HG02885 (cell line): ENCODE measurements around the gene DGKZ.
"Not testable (repeated sequence)": the region's sequence is repeated elsewhere in the genome, so short reads cannot be mapped to it uniquely, and the experiment has no call there.

Source experiments
- ATAC-seq: cut with Tn5 transposase; IDR thresholded peaks from one replicate; pipeline ENCODE4 v1.9.1; 2021; ENCODE audit warnings: mild to moderate bottlenecking; ENCODE audit not compliant: unreplicated experiment, poor library complexity

The DGKZ gene, protein sequence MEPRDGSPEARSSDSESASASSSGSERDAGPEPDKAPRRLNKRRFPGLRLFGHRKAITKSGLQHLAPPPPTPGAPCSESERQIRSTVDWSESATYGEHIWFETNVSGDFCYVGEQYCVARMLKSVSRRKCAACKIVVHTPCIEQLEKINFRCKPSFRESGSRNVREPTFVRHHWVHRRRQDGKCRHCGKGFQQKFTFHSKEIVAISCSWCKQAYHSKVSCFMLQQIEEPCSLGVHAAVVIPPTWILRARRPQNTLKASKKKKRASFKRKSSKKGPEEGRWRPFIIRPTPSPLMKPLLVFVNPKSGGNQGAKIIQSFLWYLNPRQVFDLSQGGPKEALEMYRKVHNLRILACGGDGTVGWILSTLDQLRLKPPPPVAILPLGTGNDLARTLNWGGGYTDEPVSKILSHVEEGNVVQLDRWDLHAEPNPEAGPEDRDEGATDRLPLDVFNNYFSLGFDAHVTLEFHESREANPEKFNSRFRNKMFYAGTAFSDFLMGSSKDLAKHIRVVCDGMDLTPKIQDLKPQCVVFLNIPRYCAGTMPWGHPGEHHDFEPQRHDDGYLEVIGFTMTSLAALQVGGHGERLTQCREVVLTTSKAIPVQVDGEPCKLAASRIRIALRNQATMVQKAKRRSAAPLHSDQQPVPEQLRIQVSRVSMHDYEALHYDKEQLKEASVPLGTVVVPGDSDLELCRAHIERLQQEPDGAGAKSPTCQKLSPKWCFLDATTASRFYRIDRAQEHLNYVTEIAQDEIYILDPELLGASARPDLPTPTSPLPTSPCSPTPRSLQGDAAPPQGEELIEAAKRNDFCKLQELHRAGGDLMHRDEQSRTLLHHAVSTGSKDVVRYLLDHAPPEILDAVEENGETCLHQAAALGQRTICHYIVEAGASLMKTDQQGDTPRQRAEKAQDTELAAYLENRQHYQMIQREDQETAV

DNA sequence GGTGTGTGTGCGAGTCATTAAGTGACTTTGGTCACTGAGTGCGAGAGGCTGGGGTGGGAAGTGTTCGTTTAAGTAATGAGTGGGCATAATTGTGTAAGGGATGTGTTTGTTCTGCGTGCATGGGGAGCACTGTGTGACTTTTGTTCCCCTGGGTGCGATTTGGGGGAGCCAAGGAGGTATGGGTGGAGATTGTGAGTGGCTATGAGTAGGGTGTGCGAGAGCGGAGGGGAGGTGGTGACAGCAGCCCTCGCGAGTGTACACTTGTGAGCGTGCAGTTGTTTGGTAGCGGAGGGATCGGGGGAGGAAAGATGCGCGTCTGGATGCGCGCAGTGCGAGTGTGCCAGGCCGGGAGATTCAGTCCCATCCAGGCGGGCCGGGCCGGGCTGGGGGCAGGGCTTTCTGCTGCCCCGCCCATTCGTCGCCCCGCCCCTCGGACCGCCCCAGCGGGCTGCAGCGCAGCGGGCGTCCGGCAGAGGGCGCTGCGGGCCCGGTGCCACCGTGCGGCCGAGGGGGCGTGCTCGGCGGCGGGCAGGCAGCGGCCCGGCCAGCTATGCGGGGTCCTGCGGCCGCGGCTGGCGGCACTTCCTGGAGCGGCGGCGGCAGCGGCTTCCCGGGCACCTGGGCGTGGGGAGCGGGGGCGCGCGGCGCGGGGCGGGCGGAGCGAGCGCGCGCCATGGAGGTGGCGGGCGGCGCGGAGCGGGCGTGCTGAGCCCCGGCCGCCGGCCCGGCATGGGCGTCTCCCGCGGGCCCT lies at the start of gene DGKZ:
Gene DGKZ, plus strand, starts transcription at position 578 of the 751 bp plus-strand sequence. CDS start 197 bp downstream, outside the sequence.
- peak; percentile 73 for ATAC-seq

DNA sequence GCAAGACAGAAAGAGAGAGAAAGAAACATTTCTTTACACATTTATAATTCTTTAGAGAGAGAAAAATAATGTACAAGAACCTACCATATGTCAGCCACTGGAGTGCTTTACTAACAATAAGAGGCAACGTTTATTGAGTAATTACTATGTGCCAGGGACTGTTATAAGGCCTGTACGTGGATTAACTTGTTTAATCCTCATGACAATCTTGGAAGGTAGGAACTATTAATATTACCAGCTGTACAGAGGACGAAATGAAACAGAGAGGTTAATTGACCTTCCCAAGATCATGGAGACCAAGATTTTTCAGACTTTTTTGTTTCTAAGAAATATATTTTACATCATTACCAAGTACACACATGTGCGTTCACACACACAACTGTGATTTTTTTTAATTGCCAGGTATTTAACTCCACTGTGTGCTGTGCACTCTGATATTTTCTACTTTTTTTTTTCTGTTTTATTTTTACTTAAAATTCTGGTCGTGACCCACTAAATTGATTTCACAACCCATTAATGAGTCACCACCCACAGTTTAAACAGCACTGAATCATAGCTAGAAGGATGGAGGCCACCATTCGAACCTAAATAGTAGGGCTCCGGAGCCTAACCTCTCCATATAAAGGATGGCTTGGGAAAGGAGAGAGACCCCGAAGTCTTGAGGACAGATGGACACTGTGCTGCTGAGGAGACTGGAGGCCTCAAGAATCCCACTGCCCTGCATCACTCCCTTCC lies 48.4 kb upstream of the DGKZ start:
- ATAC-seq: no peak

DNA sequence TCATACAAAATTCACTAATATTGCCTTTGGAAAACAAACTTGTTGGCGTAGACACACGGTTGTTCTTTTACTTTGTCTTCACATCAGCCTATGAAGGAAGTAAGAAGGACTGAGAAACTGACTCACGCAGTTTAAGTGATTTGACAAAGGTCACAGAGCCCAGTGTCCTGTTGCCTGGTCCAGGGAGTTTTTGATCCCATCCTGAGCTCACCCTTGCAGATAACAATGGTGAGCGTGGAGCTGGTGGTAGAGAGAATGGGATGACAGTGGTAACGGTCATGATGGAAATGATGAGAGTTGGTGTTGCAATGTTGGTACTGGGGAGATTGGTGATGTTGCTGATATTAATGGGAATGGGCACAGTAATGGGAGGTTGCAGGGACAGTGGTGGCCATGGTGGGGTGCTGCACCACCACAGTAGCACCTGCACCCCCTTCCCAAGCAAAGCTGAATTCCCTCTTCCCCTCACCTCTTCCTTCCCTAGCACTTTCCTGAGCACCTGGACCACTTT lies 47.8 kb upstream of the DGKZ start:
- ATAC-seq: no peak

DNA sequence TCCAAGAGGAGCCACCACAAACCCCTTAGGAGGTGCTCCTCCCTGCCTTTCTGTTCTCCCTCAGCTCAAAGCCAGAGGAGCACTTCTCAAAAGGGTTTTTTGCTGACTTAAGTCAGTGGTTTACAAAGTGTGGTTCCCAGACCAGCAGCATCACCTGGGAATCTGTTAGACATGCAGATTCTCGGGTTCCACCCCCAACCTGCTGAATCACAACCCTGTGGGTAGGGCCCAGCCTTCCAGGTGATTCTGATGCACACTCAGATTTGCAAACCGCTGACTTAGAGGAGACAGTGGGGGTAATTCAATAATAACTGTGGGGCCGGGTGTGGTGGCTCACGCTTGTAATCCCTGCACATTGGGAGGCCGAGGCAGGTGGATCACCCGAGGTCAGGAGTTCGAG lies 47.0 kb upstream of the DGKZ start:
- ATAC-seq: no peak

DNA sequence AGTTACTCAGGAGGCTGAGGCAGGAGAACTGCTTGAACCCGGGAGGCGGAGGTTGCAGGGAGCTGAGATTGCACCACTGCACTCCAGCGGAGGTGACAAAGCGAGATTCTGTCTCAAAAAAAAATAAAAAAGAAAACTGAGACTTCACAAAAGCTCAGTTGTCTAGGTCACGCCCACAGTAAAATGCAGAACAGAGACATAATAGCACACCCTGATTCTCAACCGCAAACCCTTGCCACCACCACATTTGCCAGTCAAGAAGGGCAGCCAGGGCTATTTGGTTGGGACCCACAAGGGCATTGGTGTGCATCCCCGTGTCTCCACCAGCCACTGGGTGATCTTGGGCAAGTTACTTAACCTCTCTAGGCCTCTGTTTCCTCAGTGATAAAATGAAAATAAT lies 44.4 kb upstream of the DGKZ start:
- ATAC-seq: peak; percentile 81

DNA sequence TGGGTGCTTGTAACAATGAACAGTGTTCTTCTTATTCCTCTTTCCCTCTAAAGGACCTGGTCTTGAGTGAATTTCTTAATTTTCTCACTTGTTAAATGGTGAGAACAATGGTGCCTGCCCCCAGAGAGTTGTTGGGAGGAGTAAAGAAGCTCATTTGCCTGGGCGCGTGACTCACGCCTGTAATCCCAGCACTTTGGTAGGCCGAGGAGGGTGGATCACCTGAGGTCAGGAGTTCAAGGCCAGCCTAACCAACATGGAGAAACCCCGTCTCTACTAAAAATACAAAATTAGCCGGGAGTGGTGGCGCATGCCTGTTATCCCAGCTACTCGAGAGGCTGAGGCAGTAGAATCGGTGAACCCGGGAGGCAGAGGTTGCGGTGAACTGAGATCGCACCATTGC lies 43.2 kb upstream of the DGKZ start:
- ATAC-seq: not testable (repeated sequence)

DNA sequence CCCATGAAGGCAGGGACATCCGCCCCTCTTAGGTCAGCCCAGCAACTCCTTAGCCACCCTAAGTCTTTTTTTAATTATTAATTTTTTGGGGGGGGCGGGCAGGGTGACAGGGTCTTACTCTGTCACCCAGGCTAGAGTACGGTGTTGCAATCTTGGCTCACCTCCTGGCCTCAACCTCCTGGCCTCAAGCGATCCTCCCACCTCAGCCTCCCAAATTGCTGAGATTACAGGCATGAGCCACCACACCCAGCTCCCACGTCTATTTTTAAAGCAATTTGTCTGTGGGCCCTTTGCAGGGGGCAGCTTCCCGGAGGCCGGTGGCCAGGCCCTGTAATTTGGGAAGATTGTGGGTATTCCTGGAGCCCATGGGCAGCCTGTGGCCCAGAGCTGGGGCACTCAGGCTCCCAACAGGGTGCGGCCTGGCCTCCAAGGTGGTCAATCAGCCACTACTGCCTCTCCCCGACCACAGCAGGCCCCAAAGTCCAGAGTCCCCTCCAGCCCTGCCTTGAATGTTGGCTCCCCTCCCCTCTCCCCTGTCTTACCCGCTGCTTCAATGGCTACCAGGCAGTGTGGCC lies 42.6 kb upstream of the DGKZ start:
- no peak for ATAC-seq

DNA sequence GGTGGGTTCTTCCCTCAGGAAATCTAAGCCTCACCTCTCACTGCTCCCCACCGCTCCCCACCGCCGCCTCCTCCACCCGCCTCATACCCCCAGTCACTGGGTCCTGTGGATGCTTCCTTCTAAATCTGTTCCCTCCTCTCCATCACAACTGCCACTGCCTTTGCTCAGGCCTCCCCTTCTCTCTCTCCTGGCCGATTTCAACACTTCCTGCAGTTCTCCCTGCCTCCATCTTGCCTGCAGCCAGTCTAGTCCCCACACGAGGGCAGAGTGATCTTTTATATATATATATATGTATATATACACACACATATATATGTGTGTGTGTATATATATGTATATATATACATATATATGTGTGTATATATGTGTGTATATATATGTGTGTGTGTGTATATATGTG lies 42.0 kb upstream of the DGKZ start:
- no peak for ATAC-seq

DNA sequence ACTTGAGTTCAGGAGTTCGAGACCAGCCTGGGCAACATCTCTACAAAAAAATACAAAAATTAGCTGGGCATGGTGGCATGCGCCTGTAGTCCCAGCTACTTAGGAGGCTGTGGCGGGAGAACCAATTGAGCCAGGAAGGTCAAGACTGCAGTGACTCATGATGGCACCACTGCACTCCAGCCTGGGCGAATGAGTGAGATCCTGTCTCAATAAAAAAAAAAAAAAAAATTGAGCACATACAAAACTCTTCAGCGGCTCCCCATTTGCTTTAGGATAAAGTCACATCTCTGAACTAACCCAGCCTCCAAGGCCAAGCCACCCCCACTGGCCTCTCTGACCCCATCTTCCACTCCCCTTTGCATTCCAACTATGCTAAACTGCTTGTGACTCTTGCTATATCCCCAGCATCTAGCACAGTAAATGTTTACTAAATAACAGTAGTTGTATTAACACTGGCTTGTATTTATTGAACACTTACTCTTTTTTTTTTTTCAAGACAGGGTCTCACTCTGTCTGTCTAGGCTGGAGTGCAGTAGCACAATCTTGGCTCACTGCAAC lies 40.9 kb upstream of the DGKZ start:
- no peak for ATAC-seq

DNA sequence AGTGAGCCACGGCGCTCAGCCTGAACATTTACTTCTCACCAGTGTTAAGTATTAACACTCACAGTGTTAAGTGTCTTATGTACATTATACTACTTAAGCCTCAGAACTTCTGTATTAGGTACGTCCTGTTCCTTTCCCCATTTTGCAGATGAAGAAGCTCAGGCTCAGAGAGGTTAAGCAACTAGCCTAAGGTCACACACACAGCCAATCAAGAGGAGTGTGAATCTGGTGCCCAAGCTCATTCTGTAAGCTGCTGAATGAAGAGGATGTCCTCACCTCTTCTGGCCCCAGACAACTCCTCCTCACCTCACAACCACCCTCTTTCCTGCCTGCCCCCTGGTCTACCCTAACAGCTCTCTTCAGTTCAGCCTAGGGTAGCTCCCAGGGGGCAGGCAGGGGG lies 39.9 kb upstream of the DGKZ start:
- no peak for ATAC-seq

DNA sequence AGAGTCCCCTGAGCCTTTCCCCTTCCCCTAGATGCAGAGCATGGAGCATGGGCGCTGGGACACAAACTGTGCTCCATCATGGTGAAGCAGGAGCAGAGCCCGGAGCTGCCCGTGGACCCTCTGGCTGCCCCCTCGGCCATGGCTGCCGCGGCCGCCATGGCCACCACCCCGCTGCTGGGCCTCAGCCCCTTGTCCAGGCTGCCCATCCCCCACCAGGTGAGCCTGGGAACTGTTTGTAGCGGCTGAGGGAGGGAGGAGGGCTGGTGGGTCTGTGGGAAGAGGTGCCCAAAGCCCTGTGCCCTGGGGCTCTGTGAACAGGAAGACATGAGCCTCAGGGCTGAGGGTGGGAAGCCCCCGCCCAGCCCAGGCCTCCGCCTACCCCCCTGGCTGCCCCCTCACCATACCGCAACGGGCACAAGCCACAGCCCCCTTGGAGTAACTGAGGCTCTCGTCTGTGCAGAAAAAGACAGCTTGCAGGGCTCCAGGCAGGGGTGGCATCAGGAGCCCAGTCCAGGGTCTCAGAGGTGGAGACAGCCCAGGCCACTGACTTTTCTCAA lies 39.4 kb upstream of the DGKZ start:
- no peak for ATAC-seq

DNA sequence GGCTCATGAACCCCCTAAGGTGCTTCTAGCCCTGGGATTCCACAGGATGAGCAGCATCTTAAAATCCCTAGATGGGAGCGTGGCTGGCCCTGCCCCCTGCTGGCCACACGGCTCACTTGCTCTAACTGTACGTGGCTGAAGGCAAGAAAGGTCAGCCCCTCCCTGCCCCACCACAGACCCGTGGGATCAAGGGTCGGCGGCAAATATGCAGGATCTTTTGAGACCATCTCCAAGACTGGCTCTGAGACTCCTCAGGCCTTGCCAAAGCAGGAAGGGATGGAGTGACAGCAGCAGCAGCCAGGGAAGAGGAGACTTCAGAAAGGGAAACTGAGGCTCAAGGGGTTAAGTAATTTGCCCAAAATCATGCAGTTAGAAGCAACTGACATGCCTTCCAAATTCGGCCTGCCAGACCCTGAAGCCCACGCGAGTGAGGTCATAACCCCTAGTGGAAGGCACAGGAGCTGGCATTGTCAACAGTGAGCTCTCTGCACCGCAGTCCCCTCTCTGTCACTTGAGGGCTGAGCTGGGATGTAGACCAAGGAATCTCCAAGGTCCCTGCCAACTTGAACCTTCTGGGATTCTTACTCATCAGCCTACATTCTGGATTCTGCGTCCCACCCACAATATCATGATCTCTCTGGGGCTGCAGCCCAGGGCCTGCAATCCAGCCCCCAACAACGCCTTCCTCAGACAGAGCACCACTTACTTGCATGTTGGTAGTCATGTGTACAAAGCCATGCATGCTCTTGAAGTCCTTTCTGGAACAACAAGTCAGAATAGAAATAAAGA lies 38.4 kb upstream of the DGKZ start:
- ATAC-seq: no peak

DNA sequence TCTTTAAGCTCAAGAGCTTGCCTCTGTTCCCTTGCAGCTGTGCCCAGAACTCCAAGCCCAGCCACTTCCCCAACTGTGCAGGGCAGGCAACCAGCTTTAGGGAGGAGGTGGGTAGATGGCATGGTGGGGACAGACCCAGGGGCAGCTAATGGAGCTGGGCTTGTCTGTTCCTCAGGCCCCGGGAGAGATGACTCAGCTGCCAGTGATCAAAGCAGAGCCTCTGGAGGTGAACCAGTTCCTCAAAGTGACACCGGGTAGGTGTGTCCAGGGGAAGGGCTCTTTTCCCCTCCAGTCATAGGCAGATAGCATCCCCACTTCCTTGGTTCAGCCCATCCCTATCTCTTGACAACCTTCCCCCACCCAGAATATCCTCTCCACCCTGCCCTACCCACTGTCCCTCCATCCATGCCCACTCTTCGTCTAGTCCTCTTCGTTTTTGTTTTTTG lies 37.4 kb upstream of the DGKZ start:
- ATAC-seq: peak; percentile 60

DNA sequence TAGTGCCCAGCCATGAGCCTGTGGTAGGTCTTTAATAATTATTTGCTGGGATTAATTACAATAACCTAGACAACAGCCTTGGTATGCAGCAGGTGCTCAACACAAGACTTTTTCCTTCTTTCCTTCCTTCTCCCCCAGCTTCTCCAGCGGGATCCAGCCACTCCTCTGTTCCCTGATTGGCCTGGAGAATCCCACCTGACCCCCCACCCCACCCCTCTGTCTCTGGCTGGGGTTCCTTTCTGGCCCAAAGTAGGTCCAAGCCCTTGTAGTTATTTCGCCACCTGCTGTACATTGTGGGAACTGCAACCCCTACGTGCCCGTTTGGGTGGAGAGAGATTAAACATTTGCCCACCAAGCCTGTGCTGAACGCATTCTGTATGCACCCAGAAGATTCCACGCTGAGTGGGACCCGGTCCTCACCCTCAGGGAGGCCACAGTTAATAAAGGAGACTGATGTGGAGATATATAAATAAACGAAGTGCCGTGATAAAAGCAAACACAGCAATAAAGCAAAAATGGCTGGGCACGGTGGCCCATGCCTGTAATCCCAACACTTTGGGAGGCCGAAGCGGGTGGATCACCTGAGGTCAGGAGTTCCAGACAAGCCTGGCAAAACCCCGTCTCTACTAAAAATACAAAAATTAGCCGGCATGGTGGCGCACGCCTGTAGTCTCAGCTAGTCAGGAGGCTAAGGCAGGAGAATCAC lies 32.1 kb upstream of the DGKZ start:
- no peak for ATAC-seq

DNA sequence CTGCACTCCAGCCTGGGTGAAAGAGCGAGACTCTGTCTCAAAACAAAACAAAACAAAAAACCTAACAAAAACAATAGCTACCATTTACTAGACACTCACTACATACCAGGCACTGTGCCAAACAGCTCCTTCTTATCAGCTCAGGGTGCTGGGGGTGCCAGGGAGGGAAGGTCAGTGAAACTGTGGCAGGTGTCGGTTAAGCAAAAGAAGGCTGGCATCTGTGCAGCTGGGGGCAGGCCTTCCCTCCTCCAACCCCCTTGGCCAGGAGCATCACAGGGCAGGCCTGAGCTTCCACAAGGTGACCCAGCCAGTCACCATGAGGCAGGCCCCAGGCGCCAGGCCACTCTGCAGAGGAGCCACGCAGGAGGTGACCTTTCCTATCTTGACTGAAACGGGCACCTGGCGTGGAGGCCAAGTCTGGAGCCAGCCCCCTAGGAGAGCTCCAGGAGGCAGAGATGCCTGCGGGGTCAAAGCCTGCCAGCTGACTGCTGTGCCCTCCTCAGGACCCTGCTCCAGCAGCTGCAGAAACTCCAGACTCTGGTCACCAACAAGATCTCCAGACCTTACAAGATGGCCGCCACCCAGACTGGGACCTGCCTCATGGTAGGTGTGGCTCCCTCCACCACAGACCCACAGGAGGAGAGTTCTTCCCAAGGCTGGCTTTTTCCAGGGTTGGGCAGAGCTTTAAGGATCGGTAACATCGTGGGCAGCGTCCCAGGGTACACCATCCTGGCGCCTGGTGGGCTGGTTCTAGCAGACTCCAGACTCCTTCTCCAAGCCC lies 31.3 kb upstream of the DGKZ start:
- ATAC-seq: no peak

DNA sequence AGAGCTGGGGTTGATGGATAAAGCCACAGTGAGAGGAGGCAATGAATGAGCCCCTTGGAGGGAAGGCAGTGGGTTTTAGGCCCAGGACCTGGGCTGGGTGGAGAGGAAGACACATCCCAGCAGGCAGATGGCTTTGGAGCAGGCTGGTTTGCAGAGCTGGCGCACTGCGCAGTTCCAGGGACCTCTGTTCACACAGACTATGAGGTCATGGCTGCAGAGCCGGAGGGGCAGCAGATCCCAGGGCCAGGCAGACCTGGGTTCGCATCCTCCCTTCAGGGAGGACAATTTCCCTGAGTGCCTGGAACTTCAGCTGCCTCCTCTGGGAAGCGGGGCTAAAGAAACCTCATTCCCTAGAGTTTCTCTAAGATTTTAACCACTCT lies 28.2 kb upstream of the DGKZ start:
- ATAC-seq: no peak

DNA sequence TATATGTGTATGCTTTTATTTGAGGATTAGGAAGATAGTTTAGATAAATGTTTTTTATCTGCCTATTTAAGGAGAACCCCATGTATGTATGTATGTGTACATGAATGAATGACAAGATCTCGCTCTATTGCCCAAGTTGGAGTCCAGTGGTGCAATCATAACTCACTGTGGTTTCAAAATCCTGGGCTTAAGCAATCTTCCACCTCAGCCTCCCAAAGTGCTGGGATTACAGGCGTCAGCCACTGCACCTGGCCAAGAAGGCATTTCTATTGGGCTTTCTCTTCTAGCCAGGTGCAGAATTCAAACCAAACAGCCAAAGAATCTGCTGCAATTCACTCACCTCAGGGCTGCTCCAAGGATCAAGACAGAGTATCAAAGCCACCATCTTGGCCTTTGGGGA lies 25.5 kb upstream of the DGKZ start:
- ATAC-seq: no peak
